HG03095 (cell line): ENCODE data around the gene MALRD1.

Experiments used
- ATAC-seq: cut with Tn5 transposase; IDR thresholded peaks from one replicate; pipeline ENCODE4 v1.9.1; 2021; ENCODE audit warnings: moderate library complexity; ENCODE audit not compliant: unreplicated experiment

Gene MALRD1

DNA sequence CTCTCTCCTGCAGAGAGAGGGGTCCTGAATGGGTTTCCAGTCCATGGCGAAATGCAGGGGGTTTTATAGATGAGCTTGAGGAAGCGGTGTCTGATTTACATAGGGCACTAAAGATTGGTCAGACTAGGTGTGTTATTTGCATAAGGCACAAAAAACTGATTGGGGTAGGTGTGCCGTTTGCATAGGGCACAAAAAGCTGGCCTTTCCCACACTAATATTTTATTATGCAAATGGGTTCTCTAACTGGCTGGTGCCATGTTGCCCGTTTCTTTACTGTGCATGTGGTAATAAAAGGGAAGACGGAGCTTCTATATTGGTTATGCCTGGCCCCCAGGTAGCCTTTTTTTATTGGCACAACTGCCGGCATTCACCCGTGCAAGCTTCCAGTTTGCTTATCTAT, 50.2 kb downstream of the MALRD1 start:
- no peak for ATAC-seq

DNA sequence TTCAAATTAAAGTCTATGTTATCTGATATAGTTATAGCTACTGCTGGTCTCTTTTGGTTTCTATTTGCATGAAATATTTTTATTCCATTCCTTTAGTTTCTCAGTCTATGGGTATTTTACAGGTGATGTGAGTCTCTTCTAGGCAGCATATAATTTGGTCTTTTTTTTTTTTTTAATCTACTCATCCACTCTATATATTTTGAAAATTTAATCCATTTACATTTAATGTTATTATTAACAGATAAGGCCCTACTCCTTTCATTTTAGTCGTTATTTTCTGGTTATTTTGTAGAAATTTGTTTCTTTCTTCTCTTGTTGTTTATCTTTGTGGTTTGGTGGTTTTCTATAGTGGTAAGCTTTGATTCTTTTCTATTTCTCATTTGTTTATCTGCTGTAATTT, 58.8 kb downstream of the MALRD1 start:
- ATAC-seq = no peak

DNA sequence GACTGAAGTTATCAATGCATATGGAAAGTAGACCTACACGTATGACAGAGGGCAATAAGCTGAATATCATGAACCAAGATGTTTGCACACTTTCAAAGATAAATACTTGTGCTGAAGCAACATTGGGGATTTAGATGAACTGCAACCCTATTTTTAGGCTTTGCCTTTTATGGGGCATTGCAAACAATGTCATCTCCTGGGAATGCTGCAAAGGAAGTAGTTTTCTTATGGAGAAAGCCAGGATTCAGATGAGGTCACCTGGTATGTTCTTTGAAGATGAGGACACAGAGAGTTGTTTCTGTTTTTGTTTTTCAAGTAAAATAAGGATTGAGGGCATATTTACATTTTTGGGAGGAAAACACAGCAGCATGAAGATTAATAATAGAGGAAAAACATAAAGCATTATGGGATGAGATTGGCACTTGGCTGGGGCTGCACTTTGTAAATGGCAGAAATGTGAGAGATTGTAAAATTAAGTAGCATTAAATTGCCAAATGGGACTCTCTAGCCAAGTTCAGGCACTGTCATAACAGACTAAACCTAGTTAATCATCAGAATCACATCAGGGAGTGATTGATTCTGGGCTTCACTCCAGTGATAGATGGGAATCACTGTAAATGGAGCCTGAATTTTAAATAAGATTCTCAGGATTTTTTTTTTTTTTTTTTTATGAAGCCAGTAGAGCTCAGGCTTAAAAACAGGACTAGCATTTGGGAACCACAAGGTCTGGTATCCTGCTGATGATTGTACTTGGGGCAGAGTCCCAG, 63.1 kb downstream of the MALRD1 start:
- no peak for ATAC-seq

DNA sequence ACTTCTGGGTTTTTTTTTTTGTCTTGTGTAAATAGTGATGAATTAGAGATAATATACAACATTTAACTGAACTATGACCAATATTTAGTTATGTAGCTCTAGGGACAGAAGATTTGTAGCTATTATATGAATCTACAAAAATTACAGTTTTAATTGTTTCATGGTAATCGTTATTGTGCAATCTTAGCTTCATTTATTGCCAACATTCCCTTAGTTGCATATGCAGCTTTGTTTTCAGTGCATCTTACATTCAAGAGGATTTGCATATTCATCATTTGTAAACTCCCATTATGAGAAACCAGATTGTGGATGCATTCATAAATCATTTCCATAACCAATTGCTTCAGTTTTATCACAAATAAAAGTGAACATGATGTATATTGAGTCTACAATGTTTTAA, 68.8 kb downstream of the MALRD1 start:
- ATAC-seq = no peak

DNA sequence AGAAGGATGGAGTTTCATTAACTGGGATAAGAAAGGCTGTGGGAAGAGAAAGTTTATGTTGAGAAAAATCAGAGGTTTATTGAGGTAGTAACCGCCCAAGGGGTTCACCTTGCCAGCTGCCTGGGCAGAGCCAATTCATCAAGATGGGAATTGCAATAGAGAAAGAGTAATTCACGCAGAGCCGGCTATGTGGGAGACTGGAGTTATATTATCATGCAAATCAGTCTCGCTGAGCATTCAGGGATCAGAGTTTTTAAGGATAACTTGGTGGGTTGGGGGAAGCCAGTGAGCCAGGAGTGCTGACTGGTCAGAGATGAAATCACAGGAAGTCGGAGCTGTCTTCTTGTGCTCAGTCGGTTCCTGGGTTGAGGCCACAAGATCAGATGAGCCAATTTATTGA, 70.6 kb downstream of the MALRD1 start:
- ATAC-seq = no peak

DNA sequence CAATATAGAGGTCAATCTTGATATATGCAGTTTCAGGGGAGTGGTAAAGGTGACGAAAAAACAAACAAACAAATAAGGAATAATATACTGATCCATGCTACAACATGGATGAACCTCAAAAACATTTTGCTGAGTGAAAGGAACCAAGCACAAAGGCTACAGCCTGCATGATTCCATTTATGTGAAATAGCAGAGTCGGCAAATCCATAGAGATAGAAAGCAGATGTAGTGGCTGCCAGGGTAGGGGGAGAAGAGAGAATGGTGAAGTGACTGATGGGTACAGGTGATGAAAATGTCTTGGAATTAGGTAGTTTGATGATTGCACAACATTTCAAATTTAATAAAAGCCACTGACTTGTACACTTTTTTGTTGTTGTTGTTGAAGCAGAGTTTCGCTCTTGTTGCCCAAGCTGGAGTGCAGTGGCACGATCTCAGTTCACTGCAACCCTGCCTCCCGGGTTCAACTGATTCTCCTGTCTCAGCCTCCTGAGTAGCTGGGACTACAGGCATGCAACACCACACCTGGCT, 71.8 kb downstream of the MALRD1 start:
- ATAC-seq = no peak

DNA sequence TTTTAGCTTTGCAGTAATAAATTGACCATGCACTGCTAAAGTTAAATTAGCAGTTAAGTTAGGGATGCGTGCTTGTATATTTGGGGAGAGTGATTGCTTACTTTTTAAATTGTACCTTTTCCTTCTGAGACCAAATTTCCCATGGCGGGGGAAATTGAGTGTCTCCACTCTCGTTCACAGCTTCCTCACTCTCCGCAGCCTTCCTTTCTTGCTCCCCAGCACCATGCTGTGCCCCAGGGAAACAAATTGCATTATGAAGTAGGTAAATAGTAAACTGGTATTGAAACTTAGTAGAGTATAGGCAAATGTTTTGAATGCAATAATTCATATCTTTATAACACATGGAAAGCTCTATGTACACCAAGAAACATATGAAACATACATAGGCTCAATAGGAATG, 85.4 kb downstream of the MALRD1 start:
- ATAC-seq = no peak

DNA sequence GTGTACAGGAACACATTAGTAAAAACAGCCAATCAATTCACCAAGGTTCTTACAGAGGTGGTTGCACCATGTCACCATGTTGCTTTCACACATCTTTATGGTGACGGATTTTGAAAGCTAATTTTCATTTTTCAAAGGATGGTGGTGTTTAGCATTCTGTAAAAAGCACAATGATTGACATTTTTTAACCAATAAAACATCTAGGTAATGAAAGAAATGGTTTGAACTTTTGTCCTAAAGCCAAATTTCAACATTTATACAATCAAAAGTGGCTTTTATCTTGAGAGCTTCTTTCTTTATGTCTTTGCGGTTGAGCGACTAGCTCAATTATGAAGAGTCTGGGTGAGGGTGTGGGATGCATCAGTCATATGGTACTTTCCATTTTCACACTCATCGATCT, 94.4 kb downstream of the MALRD1 start:
- ATAC-seq = no peak

DNA sequence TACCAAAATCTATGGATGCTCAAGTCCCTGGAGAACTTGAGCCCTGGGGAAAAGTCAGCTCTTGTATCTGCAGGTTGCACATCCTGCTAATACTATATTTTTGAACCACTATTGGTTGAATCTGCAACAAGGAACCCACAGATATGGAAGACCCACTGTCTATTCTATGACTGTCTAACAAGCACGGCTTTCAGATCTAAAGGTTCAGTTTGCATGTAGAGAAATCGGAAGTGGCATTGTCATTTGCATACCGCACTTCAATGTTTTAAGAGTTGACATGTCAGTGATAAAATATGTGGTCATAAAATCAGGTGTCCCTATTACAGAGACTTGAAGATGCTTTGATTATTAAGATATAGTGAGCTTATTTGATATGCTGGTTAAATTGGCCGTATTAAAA, 95.6 kb downstream of the MALRD1 start:
- no peak for ATAC-seq

DNA sequence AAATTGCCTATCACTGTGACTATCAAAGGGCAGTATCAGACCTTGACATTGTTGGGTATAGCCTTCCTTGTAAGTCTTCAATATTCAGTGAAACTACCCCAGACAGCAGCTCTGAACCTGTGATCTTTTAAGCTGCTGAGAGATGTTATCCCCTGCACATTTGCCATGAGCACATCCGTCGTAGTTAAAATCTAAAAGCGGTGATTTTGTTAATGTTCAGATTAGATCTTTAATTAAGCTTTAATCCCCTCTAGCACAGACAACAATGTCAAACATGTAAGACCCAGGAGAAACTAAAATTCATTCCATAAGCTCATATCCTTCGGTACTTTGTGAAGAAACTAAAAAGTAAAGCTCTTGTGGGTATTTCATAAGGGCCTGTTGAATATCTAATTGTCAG, 105.8 kb downstream of the MALRD1 start:
- no peak for ATAC-seq

DNA sequence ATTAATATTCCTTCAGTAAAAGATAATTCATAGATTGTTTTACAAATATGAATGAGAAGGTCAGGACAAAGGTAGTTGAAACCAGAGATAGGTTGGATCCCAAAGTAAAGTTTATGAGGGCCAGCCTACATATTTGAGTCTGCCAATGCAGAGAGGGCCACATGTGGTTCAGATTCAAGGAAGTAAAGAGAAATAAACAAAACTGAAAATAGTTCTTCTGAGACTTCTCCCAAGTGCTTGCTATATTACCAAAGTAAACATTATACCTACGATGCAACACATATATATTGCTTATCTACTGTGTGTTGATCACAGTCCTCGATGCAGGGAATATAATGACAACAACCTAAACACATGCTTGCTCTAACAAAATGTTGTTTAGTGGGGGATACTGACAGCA, 109.8 kb downstream of the MALRD1 start:
- no peak for ATAC-seq

DNA sequence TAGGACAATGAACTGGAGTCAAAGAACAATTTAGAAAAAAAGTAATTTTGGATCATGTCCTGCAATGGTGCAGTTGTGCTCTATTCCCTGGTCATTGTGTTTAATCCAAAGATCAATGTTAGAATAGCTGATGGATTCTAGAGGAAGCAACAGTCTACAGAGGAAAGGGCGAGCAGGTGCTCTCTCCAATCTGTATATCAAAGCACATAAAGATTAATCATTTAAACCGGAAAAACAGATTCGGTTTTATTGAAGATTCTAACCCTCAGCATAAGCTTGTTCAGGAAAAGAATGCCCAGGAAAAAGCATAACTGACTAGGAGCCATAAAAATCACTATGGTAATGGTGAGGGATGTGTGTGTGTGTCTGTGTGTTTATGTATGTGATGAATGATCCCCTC, 110.3 kb downstream of the MALRD1 start:
- no peak for ATAC-seq

DNA sequence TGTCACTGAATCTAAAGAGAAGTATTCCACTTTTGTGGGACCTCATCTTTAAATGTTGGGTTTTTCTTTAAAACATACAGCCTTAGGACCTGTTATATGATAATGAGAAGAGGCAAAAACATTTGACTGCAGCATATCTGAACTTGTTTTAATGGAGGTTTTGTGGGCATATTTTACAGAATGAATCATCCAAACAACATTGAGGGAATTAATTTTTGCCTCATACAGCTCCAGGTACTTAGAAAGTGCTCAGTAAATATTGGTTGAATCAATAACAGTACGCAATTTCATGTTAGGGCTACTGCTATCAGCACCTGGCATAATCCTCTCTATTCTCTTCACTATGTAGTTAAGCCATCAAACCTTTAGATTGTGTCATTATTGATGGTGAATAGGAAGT, 115.9 kb downstream of the MALRD1 start:
- ATAC-seq = no peak

DNA sequence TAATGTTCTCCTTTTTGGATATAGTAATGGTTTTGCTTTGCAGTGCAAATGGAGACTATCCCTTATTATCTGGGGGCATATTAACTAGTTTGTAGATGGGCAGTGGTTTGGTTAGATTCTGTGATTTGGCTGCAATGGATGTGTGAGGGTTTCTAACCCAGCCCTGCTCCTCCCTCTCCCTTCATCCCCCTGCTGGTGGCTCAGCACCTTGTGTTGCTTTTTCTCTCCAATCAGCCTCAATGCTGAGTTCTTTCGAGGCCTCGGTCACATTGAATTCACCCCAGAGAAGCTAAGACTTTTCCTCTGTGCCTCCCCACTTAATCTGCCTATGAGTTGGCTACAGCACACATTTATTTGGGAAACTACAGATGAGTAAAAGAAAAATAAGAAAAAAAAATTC, 120.0 kb downstream of the MALRD1 start:
- no peak for ATAC-seq

DNA sequence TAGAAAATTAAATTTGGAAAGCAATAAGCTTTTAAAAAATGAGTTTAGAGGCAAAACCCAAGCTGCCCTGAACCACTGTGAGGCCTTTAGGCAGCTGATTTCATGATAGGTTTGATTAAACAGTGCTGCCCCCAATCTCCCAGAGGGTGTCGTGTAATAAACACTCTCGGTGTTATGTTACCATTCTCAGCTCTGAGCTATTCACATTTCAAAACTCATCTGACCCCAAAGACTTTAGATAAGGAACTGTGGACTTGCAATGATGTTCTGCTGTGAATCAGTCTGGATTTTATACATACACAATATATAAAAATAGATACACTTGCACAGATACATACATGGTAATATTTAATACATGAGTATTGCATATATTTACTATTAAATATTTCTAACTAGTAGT, 120.4 kb downstream of the MALRD1 start:
- ATAC-seq = no peak

DNA sequence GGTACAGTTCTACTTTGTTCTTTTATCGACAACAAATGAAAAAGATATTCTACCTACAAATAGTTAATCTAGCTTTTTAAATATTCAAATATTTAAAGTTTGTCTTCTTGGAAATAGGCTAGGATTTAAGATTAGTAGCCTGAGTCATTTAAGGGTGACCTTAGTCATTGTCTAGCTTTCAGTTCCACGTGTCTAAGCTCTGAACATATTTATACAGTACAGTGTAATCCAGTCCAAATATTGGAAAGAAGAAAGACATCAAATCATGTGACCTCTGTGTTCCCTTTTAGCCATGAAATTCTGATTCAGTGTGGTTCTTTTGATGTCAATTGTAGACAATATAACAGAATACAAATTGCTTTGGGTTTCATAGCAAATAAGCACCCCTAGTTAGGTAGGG, 121.1 kb downstream of the MALRD1 start:
- no peak for ATAC-seq

DNA sequence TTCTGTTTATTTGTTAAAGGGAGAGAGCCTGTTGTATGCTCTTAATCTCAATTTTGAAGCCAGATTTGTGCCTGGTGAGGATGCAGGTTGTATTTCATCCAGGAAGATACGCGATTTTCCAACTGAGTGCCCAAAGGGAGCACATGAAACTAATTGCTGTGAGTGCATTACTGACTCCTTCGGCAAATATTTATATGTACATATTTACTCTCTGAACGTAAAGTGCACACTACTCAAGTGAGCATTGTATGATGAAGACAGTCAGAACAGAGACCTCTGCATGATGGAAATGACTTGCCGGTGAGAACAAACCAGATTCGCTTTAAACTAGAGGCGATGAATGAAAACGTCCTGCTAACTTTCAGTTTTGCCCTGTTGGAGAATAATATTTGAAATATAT, 130.1 kb downstream of the MALRD1 start:
- ATAC-seq = no peak

DNA sequence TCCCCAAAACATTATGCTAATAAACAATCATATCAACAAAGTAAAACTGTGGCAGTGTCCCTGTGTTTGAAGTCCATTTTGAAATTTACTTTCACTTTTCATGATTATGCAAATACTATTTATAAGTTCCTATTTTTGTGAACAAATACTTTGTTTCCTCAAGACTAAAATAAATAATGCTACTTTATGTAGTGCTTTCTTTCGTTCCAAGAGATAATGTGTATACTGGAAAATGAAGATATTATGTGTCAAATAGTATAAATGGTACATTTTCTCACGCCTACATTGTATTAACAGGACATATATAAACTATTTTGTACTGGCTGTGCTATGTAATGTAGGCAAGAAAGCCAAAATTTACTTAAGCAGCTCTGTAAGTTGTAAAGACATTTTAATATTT, 136.3 kb downstream of the MALRD1 start:
- no peak for ATAC-seq

DNA sequence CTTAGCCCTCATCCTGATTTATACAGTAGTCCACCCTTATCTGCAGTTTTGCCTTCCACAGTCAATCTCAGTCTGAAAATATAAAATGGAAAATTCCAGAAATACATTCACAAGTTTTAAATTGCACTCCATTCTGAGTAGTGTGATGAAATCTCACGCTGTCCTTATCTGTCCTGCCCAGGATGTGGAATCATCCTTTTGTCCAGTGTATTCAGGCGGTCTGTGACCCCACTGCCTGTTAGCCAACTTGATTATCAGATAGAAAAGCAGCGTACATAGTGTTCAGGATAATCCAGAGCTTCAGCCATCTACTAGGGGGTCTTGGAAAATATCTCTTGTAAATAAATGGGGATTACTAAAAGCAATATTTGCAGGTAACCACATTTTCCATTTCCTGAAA, 146.3 kb downstream of the MALRD1 start:
- no peak for ATAC-seq

DNA sequence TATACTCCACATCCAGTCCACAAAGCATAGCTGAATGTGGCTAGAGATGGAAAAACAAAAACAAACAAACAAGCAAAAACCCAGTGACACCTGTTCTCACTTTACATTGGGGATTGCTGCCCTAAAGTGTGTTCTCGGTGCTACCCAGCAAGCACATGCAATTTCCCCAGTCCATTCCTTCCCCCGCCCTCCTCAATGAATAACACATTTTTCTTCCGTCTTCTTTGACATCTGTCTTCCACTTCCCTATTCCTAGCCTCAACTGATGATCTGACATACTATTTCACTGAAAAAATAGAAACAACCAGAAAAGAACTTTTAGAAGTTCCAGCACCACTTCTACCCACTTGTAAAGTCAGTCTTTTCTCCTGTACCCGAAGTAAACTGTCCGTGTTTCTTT, 147.1 kb downstream of the MALRD1 start:
- ATAC-seq = no peak

DNA sequence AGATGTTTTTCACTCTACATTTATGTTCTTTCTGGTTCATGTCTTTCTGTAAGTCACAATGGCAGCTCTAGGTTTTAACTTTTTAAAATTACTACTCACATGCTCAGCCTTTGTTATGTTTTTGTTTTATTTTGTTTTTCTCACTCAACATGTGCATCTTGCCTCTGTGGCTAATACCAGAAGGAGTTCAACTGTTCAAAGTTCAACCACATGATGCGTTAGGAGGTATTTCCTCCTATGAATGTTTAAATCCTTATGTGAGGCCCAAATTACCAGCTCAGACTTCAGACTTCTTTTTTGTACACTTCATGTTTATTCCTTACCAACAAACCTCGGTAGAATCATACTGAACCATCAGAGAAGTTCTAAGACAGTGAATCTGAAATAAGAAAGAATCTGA, 151.6 kb downstream of the MALRD1 start:
- no peak for ATAC-seq

DNA sequence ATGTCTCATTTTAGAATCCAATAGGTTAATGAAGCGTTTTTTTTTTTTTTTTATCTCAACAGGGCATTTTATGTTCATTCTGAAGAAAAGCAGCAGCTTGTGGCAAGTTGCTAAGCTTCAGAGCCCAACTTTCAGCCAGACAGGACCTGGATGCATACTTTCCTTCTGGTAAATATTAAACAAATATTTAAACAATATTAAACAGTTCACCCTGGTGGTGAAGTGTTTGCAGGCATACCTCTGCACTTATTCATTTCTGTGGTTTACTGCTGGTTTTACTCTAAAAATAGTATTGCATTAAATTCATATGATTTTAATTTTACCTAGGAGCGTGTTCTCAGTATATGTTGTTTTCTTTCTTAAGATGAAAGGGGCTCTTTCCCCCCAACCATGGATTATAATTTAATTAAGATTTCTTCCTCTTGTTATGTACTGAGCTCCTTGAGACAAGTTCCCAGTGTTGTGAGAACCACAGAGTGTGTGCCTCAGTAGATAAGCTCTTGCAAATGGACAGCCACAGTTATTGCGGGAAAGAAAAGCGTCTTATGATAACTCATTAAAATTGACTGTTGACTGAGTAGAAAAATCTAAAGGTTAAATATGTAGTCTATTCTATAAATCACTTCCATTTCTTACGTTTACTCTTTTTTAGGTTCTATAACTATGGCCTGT, 155.8 kb downstream of the MALRD1 start:
- no peak for ATAC-seq

DNA sequence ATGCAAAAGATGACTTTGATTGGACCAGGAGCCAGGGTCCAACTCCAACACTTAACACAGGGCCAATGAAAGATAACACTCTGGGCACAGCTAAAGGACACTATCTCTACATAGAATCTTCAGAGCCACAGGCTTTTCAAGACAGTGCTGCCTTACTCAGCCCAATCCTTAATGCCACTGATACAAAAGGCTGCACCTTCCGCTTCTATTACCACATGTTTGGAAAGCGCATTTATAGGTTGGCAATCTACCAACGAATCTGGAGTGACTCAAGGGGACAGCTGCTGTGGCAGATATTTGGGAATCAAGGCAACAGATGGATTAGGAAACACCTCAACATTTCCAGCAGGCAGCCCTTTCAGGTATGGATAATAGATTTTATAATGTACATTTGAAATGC, 160.7 kb downstream of the MALRD1 start:
- ATAC-seq = no peak
